Measurements from ENCODE around the gene CCDC187. TPM values are rescaled to one million over a fixed set of nuclear protein-coding genes. Genes with fewer than 3 reads are reported as not detected.
A peak's percentile ranks its signal among the peaks of the same experiment; 100 is the strongest.

The CCDC187 gene
- total RNA-seq, 1 experiment from 2014 or later, result not detected

GRCh38 chr9:136229096-136230065 lies 74.5 kb downstream of the CCDC187 start:
- no peak for DNase-seq (ENCODE audit: unreplicated experiment)
- peaks cover 27% of the 10 kb centered on the region for H3K36me3 Mint-ChIP-seq (ENCODE audit: insufficient read depth, unreplicated experiment)
- peak overlapping the region; percentile 87 for H3K27ac Mint-ChIP-seq (ENCODE audit: low read depth, unreplicated experiment)
- H3K4me3 Mint-ChIP-seq (ENCODE audit: unreplicated experiment), result no peak overlapping the region
- ChIA-PET CTCF (no interaction called here), POLR2A (interaction anchor here (1.5 kb wide), 1 partner anchor 10 kb away, joined by 11 read pairs; no protein-coding TSS in a partner anchor)
- no TSS peak for BruUV-seq (replicated peaks)
- H3K27me3 Mint-ChIP-seq (ENCODE audit: insufficient read depth, unreplicated experiment), result no peaks in the 10 kb centered on the region
- H3K4me1 Mint-ChIP-seq (ENCODE audit: insufficient read depth, unreplicated experiment), result peaks cover 14% of the 10 kb centered on the region
- intact Hi-C loops (cut with micrococcal nuclease), result loop anchor here (2.0 kb wide), 2 partner anchors 53 to 269 kb away; partner anchors contain the start of gene UBAC1
- no peak for TF ChIP-seq CTCF (IDR thresholded peaks at IDR 0.05; ENCODE audit: unreplicated experiment)
- H3K9me3 Mint-ChIP-seq (ENCODE audit: unreplicated experiment), result no peaks in the 10 kb centered on the region

GRCh38 chr9:136228107-136228875 lies 75.6 kb downstream of the CCDC187 start:
- H3K27ac Mint-ChIP-seq (ENCODE audit: low read depth, unreplicated experiment), result peak overlapping the region; percentile 87
- H3K4me1 Mint-ChIP-seq (ENCODE audit: insufficient read depth, unreplicated experiment), result peaks cover 14% of the 10 kb centered on the region
- peak; percentile 78 for DNase-seq (ENCODE audit: unreplicated experiment)
- ChIA-PET CTCF (interaction anchor here (0.6 to 1.6 kb wide), 3 partner anchors 10 to 22 kb away, joined by 3 read pairs; no protein-coding TSS in a partner anchor), POLR2A (interaction anchor here (1.0 to 1.5 kb wide), 4 partner anchors 9 to 135 kb away, joined by 3 to 11 read pairs (median 4); no protein-coding TSS in a partner anchor)
- intact Hi-C loops (cut with micrococcal nuclease), result loop anchor here (1.0 to 2.0 kb wide), 3 partner anchors 16 to 267 kb away; partner anchors contain the start of gene UBAC1
- no peak for TF ChIP-seq CTCF (IDR thresholded peaks at IDR 0.05; ENCODE audit: unreplicated experiment)
- no peaks in the 10 kb centered on the region for H3K9me3 Mint-ChIP-seq (ENCODE audit: unreplicated experiment)
- BruUV-seq (replicated peaks), result no TSS peak
- H3K27me3 Mint-ChIP-seq (ENCODE audit: insufficient read depth, unreplicated experiment), result no peaks in the 10 kb centered on the region
- H3K4me3 Mint-ChIP-seq (ENCODE audit: unreplicated experiment), result peak overlapping the region; percentile 64
- peaks cover 35% of the 10 kb centered on the region for H3K36me3 Mint-ChIP-seq (ENCODE audit: insufficient read depth, unreplicated experiment)

DNA sequence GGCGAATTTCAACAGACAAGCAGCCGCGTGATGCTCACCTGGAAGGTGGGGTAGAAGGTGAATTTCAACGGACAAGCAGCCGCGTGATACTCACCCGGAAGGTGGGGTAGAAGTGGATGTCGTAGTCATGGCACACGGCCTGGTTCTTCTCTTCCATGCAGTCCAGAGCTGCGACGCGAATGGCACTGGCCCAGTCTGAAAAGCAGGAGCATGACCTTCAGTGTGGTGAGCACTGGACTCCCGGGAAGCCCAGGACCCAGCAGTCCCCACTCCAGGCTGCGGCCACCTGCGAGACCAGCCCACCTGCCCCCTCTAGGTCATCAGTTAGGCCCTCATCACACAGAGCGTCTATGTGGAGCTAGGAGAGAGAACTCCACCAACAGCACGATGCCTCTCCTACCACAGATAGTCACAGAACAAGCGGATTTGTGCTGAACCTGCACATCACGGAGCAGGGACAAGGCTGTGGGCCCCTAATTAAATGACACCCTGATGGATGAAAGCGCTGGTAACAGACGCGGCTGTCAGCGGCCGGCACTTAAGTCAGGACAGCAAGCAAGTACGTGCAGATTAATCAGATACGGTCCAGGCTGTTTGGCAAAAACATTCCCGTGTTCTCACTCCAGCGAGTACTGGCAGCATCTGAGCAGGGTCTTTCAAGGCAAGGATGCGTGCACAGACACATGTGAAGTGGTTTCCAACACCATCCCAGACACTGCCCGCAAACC lies 77.0 kb downstream of the CCDC187 start:
- H3K27ac Mint-ChIP-seq (ENCODE audit: low read depth, unreplicated experiment), result no peak overlapping the region
- H3K36me3 Mint-ChIP-seq (ENCODE audit: insufficient read depth, unreplicated experiment), result peaks cover 42% of the 10 kb centered on the region
- DNase-seq (ENCODE audit: unreplicated experiment), result no peak
- no peak for TF ChIP-seq CTCF (IDR thresholded peaks at IDR 0.05; ENCODE audit: unreplicated experiment)
- H3K27me3 Mint-ChIP-seq (ENCODE audit: insufficient read depth, unreplicated experiment), result no peaks in the 10 kb centered on the region
- no peaks in the 10 kb centered on the region for H3K9me3 Mint-ChIP-seq (ENCODE audit: unreplicated experiment)
- POLR2A ChIA-PET, result interaction anchor here (1.0 kb wide), 2 partner anchors 18 to 163 kb away, joined by 3 to 4 read pairs; no protein-coding TSS in a partner anchor
- CTCF ChIA-PET, result interaction anchor here (0.6 to 2.4 kb wide), 14 partner anchors 9 to 259 kb away, joined by 3 to 13 read pairs (median 3); no protein-coding TSS in a partner anchor
- BruUV-seq (replicated peaks), result no TSS peak
- H3K4me1 Mint-ChIP-seq (ENCODE audit: insufficient read depth, unreplicated experiment), result peaks cover 14% of the 10 kb centered on the region
- H3K4me3 Mint-ChIP-seq (ENCODE audit: unreplicated experiment), result no peak overlapping the region
- intact Hi-C loops (cut with micrococcal nuclease), result loop anchor here (1.0 kb wide), 1 partner anchor 57 kb away; no protein-coding TSS in a partner anchor

Data from MCF 10A (cell line).